GM23338 (cell line): ENCODE results near the gene FAM110C.

ENCODE experiments used
- CREB1 ChIP-seq: fragments of 250-450 bp; sonication (Bioruptor Pico); IDR thresholded peaks from 2 replicates; pipeline ENCODE4 v1.5.0; 2020; ENCODE audit warnings: low read depth, mild to moderate bottlenecking, moderate library complexity
- EZH2 ChIP-seq: fragments of 200-600 bp; sonication (generic); IDR thresholded peaks from one replicate; pipeline ENCODE4 v1.8.0; 2017; ENCODE audit warnings: antibody characterized with exemption, mild to moderate bottlenecking, low read depth; ENCODE audit not compliant: unreplicated experiment
- POLR2AphosphoS5 ChIP-seq: IDR thresholded peaks from 2 replicates; pipeline ENCODE4 v1.6.1; 2016; ENCODE audit warnings: antibody characterized with exemption, low read depth
- TF ChIP-seq, protein P1 (sequence below), 2 experiments: fragments of 200-600 bp in 1 of 2; sonication (generic) in 1 of 2; conservative IDR thresholded peaks; 2 replicates each; pipeline versions ENCODE4 v1.5.1 to v1.6.1; 2016 to 2017; ENCODE audit warnings: antibody characterized with exemption in 2 of 2, low read depth in 2 of 2, mild to moderate bottlenecking in 2 of 2, moderate library complexity in 1 of 2

DNA sequence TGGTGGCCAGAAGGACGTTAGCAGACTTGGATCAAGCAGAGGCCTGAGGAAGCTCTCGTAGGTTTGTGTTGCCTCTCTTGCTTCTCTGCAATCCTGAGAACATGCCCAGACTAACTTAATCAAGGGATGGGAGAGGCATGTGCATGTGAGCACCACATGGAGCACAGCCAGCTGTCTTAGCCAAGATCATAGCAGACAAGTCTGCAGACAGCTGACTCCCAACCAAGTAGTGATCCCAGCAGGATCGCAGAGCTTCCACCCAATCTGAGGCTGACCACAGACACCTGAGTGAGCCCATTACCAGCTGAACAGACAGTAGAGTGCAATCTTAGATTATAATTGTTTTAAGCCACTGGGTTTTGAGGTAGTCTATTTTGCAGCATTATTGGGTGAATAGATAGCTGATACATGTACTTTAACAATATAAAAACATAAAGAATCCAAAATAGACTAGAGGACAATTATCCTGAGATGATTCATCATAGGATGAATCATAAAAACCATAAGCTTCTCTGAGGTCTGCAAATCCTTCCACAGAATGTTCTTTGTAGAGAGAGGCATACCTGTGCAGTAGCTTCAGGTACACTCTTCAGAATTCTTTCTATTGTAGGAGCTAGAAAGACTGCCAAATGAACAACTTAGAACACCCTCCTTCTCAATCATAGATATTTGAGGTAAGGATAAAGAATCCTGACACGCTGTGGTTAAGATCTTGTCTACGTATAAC, 25.2 kb upstream of the FAM110C start:
- TF ChIP-seq EZH2 (no peak), POLR2AphosphoS5 (no peak), CREB1 (CRISPR knock-in tag) (no peak)
- TF ChIP-seq, protein P1, sequence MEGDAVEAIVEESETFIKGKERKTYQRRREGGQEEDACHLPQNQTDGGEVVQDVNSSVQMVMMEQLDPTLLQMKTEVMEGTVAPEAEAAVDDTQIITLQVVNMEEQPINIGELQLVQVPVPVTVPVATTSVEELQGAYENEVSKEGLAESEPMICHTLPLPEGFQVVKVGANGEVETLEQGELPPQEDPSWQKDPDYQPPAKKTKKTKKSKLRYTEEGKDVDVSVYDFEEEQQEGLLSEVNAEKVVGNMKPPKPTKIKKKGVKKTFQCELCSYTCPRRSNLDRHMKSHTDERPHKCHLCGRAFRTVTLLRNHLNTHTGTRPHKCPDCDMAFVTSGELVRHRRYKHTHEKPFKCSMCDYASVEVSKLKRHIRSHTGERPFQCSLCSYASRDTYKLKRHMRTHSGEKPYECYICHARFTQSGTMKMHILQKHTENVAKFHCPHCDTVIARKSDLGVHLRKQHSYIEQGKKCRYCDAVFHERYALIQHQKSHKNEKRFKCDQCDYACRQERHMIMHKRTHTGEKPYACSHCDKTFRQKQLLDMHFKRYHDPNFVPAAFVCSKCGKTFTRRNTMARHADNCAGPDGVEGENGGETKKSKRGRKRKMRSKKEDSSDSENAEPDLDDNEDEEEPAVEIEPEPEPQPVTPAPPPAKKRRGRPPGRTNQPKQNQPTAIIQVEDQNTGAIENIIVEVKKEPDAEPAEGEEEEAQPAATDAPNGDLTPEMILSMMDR (conservative IDR thresholded peaks at IDR 0.05; ENCODE audit: low read depth in 2 of 2): no peak
